GM12874 (cell line): Measurements from ENCODE around the gene HOXC5.

Experiments
- TF ChIP-seq, protein P1 (sequence below): IDR thresholded peaks from 2 replicates; pipeline ENCODE4 v1.5.1; 2011; ENCODE audit warnings: low read depth, mild to moderate bottlenecking, control low read depth, low read length, moderate library complexity; ENCODE audit not compliant: insufficient read depth

The HOXC5 gene

DNA sequence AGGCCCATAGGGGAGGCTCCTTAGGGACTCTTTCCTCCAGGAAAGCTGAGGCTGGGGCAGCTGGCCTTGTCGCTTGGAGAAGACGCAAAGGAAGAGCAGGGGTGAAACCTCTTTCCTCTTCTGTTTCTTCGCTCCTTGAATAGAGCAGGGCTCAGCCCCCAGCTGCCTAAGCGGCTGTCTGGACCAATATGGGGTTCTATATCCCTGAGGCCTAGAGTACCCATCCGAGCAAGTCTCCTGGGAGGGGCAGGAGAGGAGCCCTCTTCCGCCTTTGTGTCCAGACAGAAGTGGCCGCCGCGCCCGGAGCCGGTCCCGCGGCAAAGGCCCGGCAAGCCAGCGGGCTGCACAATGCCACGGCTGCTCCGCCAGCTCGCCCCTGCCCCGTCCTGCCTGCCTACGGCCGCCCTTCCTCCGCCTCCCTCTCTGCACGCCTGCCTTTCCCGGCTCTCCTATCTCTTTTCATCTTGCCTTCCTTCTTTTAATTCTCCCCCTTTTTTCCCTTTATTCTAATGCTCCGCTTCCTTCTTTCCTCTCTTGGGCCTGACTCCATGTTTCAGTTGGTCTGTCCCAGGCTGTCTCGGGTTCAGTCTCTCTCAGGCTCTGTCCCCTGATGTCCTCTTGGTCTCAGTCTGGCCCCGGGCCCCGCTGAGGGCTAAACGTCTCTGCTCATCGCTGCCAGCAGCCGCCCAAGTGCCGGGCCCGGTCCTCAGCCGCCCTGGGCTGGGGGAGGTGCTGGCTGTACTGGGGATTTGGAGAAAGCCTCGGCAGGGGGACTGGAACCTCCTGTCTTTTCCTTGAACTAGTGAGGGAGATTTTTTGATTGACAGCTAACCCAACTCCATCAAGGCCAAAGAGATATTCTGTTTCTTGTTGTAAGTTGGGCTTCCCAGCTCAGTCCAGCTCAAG lies 35.4 kb upstream of the HOXC5 start:
- TF ChIP-seq, protein P1, sequence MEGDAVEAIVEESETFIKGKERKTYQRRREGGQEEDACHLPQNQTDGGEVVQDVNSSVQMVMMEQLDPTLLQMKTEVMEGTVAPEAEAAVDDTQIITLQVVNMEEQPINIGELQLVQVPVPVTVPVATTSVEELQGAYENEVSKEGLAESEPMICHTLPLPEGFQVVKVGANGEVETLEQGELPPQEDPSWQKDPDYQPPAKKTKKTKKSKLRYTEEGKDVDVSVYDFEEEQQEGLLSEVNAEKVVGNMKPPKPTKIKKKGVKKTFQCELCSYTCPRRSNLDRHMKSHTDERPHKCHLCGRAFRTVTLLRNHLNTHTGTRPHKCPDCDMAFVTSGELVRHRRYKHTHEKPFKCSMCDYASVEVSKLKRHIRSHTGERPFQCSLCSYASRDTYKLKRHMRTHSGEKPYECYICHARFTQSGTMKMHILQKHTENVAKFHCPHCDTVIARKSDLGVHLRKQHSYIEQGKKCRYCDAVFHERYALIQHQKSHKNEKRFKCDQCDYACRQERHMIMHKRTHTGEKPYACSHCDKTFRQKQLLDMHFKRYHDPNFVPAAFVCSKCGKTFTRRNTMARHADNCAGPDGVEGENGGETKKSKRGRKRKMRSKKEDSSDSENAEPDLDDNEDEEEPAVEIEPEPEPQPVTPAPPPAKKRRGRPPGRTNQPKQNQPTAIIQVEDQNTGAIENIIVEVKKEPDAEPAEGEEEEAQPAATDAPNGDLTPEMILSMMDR, result no peak

DNA sequence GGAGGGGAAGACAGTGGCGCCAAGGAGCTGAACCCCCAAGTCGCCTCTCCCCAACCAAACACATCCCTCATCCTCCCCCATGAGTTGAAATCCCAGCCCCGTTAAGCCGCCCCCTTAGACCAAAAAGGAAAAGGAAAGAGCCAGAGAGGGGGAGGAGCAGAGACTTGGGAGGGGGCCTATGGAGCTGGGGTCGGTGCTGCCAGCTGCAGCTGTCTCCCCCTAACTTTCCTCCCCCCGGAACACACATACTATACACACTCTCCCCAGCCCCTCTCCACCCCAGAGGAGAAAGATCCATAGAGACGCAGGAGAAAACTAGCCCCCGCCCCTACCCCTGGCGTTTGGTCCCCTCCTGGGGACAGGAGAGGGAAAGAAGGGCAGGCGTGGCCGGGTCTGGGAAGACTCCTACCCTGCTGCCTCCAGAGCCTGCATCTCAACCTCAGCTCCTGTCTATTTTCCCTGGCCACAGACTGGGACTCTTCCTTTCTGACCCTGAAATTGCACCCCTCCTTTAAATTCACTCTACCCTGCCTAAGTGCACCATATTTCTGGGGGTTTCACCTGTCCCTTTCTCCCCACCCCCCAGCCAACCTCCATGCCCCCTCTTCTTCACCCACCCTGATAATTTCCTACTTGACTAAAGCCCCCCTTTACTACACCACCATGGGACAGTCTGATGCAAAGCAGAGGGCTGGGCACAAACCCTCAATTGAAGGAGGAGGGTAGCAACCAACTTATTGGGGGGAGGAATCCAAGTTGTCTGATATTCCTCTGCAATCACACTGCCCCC lies 34.5 kb upstream of the HOXC5 start:
- TF ChIP-seq, protein P1, result no peak

DNA sequence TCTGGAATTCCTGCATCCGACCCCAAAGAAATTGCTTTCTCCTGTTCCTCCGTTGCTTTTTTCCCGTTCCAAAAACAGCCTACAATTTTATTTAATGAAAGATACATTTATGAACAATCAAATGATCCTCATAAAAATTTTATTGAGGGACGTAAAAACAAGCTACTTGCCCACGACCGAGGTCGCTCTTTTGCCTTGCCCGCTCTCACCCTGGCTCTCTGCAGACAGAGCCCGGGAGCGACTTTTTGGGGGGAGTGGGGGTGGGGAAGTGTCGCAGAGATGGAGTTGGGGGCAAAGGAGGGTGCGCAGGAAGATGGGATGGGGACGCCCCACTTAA lies 34.0 kb upstream of the HOXC5 start:
- TF ChIP-seq, protein P1, result no peak

DNA sequence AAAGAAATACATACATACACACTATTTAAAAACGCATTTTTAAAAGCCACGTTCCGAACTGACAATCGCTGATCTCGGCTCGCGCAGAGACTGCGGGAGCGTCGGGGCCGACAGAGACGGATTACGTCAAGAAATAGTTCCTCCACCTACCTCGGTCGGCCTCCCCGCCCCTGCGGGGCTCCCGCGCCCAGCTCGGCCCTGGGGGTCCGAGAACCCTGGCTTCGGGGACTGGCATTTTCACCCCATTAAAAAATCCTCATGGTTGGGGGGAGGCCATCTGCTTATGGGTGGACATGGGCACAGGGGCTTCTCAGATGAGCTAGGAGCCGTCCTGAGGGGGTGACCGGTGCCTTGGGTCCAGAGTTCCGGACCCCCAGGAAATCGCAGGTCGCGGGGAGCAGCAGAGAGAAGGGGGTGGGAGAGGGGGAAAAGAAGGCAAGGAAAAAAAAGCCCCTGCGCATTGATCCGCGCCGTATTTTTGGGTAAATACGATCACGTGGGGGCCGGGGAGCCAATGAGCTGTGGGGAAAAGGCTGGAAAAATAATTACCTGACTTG lies 33.2 kb upstream of the HOXC5 start:
- TF ChIP-seq, protein P1, result no peak

DNA sequence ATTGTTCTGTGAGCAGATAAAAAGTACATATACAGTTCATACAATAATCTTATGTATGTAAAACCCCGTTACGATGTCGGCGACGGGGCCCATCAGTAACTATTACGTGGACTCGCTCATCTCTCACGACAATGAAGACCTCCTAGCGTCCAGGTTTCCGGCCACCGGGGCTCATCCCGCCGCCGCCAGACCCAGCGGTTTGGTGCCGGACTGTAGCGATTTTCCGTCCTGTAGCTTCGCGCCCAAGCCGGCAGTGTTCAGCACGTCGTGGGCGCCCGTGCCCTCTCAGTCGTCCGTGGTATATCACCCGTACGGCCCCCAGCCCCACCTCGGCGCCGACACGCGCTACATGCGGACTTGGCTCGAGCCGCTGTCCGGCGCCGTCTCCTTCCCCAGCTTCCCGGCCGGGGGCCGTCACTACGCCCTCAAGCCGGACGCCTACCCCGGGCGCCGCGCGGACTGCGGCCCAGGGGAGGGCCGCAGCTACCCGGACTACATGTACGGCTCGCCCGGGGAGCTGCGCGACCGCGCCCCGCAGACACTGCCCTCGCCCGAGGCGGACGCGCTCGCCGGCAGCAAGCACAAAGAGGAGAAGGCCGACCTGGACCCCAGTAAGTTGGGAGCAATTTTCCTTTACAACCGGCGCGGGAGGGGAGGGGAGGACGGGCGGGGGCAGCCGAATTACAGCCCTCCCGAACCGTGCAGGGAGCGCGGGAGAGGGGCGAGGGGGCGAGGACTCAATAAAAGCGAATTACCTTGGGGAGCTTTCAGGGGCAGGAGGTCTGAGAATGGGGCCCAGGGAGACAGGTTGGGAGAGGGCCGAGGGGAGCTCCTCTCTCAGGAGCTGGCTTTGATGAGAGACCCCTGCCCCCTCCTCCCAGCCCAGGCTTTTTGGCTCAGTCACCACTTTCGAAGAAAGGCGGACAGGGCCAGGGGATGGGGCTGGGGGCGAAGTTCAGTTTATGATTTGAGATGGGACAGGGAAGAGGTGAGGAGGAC lies 32.4 kb upstream of the HOXC5 start, which contains the start of gene HOXC9:
TSS of gene HOXC9 (plus strand) at position 46 of the 999 bp plus-strand sequence. CDS start at position 74, 28 bp downstream.
- TF ChIP-seq, protein P1, result no peak

DNA sequence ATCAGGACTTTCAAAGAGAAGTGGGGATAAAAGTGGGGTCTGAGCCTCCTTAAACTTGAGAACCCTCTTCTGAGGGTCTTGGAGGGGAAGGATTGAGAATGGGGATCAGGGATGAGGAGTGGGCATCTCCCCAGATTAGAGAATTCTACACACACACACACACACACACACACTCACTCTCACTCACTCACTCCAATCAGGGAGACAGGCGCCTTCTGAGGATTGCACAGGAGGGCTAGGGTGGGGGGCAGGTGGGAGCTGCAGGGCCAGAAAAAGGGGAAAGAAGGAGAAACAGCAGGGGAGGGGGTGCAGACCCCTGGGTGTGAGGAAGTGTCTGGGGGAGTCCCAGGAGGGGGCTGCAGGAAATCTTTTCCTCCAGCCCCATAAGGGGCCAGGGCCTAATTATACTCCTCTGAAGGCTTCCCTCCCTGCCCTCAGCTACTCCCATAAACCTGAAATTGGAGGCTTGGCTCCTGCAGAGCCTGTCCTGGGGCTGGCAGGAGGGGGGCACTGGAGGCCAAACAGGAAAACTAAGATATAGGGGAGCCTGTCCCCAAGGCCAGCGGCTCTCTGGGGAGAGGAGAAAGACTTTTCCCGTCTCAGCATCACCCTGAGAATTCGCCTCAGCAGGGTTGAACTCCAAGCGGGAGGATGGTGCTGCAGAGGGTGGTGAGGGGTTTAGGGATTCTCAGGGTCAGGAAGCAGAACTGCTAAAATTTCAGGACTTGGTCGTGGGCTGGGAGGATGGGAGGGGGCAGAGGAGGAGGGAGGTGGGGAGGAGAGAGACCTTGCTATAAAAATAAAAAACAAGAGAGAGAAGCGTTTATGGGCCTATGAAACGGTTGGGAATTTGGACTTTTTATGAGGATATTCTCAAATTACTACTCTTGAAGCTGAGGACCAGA lies 31.3 kb upstream of the HOXC5 start:
- TF ChIP-seq, protein P1, result no peak
